ENCODE data around the gene ARL5B. TPM values are rescaled to one million over a fixed set of nuclear protein-coding genes. Genes with fewer than 3 reads are reported as not detected.

The ARL5B gene
- total RNA-seq, 2 donors from 2014 or later = 7.9 to 9.2 TPM

DNA sequence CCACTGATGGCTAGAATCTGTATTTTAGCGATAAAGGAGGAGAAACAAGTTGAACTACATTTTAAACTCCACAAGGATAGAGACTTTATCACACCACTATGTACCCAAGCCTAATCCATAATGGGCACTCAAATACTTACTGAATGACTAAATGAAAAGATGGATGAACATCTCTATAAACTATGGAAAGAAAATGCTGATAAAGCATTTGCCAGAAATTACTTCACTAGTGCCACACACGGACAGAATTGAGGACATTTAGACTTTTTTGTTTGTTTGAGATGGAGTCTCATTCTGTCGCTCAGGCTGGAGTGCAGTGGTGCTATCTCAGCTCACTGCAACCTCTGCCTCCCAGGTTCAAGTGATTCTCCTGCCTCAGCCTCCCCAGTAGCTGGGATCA lies 6.1 kb upstream of the ARL5B start:
- Histone ChIP-seq H3K4me3 (no peak overlapping the region), H3K9me3 (no peaks in the 10 kb centered on the region)

DNA sequence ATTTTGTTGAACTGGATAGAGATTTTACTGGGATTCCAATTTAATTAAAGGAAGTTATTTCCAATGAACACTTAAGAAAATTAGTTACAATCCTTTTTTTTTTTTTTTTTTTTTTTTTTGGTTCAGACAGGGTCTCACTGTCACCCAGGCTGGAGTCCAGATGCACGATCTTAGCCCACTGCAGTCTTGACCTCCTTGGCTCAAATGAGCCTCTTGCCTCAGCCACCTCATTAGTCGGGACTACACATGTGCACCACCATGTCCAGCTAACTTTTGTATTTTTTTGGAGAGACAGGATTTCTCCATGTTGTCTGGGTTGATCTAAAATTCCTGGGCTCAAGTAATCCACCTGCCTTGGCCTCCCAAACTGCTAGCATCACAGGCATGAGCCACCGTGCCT lies 2.5 kb upstream of the ARL5B start:
- DNase-seq (ENCODE audit: low spot score) = no peak
- Histone ChIP-seq H3K4me1 (peaks cover 0 to 28% of the 10 kb centered on the region in 2 donors), H3K36me3 (no peaks in the 10 kb centered on the region), H3K4me3 (no peak overlapping the region), H3K9me3 (no peaks in the 10 kb centered on the region), H3K27ac (no peak overlapping the region), H3K27me3 (no peaks in the 10 kb centered on the region)
- TF ChIP-seq, protein P1, sequence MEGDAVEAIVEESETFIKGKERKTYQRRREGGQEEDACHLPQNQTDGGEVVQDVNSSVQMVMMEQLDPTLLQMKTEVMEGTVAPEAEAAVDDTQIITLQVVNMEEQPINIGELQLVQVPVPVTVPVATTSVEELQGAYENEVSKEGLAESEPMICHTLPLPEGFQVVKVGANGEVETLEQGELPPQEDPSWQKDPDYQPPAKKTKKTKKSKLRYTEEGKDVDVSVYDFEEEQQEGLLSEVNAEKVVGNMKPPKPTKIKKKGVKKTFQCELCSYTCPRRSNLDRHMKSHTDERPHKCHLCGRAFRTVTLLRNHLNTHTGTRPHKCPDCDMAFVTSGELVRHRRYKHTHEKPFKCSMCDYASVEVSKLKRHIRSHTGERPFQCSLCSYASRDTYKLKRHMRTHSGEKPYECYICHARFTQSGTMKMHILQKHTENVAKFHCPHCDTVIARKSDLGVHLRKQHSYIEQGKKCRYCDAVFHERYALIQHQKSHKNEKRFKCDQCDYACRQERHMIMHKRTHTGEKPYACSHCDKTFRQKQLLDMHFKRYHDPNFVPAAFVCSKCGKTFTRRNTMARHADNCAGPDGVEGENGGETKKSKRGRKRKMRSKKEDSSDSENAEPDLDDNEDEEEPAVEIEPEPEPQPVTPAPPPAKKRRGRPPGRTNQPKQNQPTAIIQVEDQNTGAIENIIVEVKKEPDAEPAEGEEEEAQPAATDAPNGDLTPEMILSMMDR (IDR thresholded peaks at IDR 0.05) = no peak

More for the DNA sequence above, 6.1 kb upstream of the ARL5B start:
- TF ChIP-seq, protein P1 (IDR thresholded peaks at IDR 0.05) = no peak
- Histone ChIP-seq H3K4me1 (peaks cover 0 to 25% of the 10 kb centered on the region in 2 donors), H3K27ac (no peak overlapping the region), H3K27me3 (no peaks in the 10 kb centered on the region), H3K36me3 (no peaks in the 10 kb centered on the region)
- no peak for DNase-seq (ENCODE audit: low spot score)

DNA sequence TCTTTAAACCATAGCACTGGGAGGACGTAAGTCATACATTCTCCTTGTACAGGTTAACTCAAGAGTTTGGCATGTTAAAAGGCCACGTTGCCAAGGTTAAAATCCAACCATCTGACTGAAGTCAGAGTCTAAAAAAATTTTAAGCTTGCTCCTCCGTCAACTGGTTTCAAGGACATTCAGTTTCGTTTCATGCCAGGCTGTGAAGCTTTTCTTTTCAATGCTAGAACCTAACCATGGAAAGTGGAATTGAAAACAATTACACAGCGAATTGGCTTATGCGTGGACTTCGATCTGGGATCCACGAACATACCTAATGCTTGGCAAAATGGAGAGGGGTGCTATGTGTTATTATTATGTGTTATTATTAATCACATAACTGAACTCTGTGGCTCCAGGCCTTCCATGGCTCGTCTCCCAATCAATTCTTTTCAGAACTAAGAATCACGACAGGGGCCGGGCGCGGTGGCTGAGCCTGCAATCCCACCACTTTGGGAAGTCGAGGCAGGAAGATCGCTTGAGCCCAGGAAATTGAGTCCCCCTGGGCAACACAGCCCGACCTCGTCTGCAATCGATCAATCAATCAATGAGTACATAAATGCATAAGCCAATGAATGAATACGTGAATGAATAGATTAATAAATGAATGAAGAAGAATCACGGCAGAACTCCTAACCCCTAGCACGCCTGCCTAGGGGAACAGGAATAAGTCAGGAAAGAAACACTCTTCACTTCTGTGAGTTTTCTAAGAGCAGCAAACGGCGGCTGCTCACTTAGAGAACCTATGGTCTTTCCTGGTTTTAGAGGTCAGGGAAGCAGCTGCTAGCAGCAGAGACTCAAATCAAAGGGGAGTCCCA lies 733 bp upstream of the ARL5B start:
- H3K4me1 ChIP-seq = peaks cover 0 to 33% of the 10 kb centered on the region in 2 donors
- H3K27ac ChIP-seq = peak overlapping the region; percentile 99
- TF ChIP-seq, protein P1 (IDR thresholded peaks at IDR 0.05) = no peak
- DNase-seq (ENCODE audit: low spot score) = no peak
- no peaks in the 10 kb centered on the region for H3K9me3 ChIP-seq
- H3K4me3 ChIP-seq = peak overlapping the region; percentile 80 to 87
- no peaks in the 10 kb centered on the region for H3K36me3 ChIP-seq
- no peaks in the 10 kb centered on the region for H3K27me3 ChIP-seq

DNA sequence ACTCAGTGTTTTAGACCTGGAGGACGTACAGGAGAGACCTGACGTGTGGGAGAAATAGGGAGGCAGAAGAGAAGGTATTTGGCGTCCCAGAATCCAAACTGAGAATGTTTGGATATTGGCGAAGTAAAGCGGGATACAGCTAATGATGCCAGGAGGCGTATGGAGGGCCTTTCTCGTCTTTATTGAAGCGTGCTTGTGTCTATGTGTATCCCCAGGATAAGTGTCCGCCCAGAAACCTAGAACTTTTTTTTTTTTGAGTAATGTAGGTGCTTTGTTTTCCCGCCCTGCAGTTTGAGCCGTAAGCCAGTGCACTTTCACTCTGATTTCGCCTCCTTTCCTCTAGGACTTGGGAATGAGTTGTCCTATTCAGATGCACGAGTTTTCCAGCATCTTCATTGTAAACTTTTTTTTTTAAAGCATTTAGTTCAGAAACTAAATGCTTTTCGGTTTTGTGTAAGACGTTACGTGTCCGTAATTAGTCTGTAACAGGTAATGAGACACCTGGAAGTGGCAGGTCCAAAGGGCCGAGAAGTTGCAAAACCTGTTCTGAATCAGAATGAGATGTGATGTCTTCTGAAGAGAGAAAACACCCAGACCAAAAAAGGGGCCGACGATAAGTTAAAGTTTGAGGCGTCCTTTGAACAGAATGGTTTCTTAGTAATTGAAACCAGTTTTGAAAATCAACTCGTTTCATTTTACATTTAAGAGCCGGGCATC lies 746 bp downstream of the ARL5B start:
- no peaks in the 10 kb centered on the region for H3K36me3 ChIP-seq
- peak overlapping the region; percentile 99 for H3K27ac ChIP-seq
- peak overlapping the region; percentile 80 to 87 for H3K4me3 ChIP-seq
- no peaks in the 10 kb centered on the region for H3K9me3 ChIP-seq
- TF ChIP-seq, protein P1 (IDR thresholded peaks at IDR 0.05) = no peak
- peaks cover 0 to 38% of the 10 kb centered on the region in 2 donors for H3K4me1 ChIP-seq
- DNase-seq (ENCODE audit: low spot score) = no peak
- H3K27me3 ChIP-seq = no peaks in the 10 kb centered on the region

DNA sequence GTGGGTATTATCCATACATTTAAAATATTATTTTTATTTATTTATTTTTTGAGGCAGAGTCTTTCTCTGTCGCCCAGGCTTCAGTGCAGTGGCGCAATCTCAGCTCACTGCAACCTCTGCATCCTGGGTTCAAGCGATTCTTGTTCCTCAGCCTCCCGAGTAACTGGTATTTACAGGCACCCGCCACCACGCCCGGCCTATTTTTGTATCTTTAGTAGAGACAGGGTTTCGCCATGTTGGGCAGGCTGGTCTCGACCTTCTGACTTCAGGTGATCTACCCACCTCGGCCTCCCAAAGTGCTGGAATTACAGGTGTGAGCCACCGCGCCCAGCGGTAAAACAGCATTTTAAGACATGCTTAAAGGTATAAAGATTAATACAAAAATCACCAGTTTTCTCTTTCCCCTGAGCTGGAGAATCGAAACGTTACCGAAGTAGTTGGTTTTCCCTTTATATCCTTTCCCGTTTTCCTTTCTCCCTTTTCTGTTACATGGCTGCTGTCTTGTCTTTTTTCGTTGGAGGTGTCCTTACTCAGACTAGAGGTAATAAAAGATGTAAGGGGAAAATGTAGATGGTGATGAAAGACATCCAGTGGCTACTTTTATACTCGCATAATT lies 1.7 kb downstream of the ARL5B start:
- no peak for DNase-seq (ENCODE audit: low spot score)
- Histone ChIP-seq H3K4me1 (peaks cover 0 to 47% of the 10 kb centered on the region in 2 donors), H3K36me3 (no peaks in the 10 kb centered on the region), H3K27me3 (no peaks in the 10 kb centered on the region), H3K9me3 (no peaks in the 10 kb centered on the region), H3K27ac (peak overlapping the region in 1 of 2 donors; percentile 99), H3K4me3 (peak overlapping the region in 1 of 2 donors; percentile 80)
- TF ChIP-seq, protein P1 (IDR thresholded peaks at IDR 0.05) = no peak

Measured in right atrium auricular region (tissue), 2 donors.